ENCODE results near the gene ZNF680.

DNA sequence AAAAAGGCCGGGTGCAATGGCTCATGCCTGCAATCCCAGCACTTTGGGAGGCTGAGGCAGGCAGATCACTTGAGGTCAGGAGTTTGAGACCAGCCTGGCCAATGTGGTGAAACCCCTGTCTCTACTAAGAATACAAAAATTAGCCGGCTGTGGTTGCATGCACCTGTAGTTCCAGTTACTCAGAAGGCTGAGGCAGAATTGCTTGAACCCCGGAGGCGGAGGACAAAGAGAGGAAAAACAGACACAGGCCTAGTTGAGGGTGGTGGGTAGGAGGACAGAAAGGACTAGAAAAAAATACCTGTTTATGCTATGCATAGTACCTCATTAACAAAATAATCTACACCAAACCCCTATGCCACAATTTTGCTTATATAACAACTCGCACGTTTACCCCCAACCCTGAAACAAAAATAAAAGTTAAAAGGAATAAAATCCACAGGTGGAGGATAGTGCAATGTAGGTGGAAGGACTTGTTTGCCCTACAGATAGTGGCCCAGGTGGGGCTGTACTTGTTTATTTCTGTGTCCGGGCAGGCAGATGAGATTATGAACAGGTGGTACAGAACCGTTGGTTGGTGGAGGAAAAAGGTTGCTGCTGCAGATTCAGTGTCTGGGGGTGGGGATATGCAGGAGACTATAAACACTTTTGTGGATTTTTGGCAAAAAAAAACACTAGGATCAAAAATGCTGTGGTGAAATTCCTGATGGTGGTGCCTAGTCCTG lies 5.1 kb downstream of the ZNF680 start:
- TF ChIP-seq, protein P1, sequence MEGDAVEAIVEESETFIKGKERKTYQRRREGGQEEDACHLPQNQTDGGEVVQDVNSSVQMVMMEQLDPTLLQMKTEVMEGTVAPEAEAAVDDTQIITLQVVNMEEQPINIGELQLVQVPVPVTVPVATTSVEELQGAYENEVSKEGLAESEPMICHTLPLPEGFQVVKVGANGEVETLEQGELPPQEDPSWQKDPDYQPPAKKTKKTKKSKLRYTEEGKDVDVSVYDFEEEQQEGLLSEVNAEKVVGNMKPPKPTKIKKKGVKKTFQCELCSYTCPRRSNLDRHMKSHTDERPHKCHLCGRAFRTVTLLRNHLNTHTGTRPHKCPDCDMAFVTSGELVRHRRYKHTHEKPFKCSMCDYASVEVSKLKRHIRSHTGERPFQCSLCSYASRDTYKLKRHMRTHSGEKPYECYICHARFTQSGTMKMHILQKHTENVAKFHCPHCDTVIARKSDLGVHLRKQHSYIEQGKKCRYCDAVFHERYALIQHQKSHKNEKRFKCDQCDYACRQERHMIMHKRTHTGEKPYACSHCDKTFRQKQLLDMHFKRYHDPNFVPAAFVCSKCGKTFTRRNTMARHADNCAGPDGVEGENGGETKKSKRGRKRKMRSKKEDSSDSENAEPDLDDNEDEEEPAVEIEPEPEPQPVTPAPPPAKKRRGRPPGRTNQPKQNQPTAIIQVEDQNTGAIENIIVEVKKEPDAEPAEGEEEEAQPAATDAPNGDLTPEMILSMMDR (IDR thresholded peaks at IDR 0.05; ENCODE audit: low read length), result no peak
- TF ChIP-seq EZH2 (IDR thresholded peaks at IDR 0.05; ENCODE audit: borderline replicate concordance, low read length), result no peak

Data from OCI-LY1 (cell line).